Measurements from ENCODE around the gene DOK6. TPM values are rescaled to one million over a fixed set of nuclear protein-coding genes. Genes with fewer than 3 reads are reported as not detected.

Gene DOK6
- polyA plus RNA-seq, 4 donors, result 0.27 to 5.7 (median 0.63) TPM; not detected in 1

DNA sequence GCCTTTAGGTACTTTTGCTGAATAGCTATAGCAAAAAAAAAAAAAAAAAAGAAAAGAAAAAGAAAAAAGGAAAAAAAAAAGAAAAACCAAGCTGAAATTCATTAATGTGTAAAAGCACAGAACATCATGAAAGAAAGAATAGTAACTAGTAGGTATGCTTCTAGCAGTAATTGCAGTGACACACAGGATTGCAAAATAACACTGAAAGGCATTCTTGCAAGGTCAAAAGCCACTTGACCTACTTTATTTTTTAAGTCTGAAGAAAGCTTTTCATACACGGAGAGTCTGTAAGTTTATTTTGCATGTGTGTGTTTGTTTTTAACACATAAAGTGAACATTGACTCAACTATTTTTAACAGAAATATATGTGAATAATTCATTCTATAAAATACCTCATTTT lies 54.4 kb downstream of the DOK6 start:
- H3K4me1 ChIP-seq (ENCODE audit: control insufficient read depth in 3 of 3, insufficient read depth in 2 of 3, low read depth in 1 of 3, low read length in 2 of 3), result no peaks in the 10 kb centered on the region
- no peak for DNase-seq
- H3K27ac ChIP-seq (ENCODE audit: low read depth in 1 of 3, low read length in 2 of 3), result no peak overlapping the region
- no peaks in the 10 kb centered on the region for H3K27me3 ChIP-seq (ENCODE audit: control insufficient read depth in 3 of 3, insufficient read depth in 3 of 3, low read length in 3 of 3)
- FAIRE-seq, result no peak
- WGBS, 3 donors, result 57 to 86% (median 69%) methylated on average over 1 of the region's 1 CpG
- H3K4me3 ChIP-seq (ENCODE audit: low read depth in 1 of 3, low read length in 3 of 3), result no peak overlapping the region
- no peaks in the 10 kb centered on the region for H3K9me3 ChIP-seq (ENCODE audit: control insufficient read depth in 2 of 2, insufficient read depth in 1 of 2, low read depth in 1 of 2, low read length in 1 of 2)
- no peaks in the 10 kb centered on the region for H3K36me3 ChIP-seq (ENCODE audit: control insufficient read depth in 3 of 3, insufficient read depth in 2 of 3, low read depth in 1 of 3, low read length in 3 of 3)

DNA sequence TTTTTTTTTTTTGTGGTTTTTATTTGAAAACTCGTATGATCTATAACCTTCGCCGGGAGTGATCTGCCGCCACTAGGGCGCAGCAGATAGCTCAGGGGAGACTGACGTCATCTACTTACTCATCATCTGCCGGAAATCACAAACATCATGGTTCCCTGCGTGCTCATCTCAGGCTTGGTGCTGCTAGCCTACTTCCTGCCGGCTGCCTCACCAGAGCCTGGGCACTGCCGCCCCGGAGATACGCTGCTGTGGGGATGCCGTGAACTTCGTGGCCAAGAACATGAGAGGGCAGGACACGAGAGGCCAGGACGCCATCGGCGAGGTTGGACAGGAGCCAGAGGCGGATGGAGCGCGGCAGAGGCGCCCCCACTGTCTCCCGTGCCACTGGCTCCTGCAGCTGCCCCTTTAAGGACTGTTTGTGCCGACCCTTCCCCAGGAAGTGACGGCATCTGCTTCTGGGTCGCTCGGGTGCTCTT lies 68.8 kb downstream of the DOK6 start:
- no peaks in the 10 kb centered on the region for H3K36me3 ChIP-seq (ENCODE audit: control insufficient read depth in 3 of 3, insufficient read depth in 2 of 3, low read depth in 1 of 3, low read length in 3 of 3)
- H3K27ac ChIP-seq (ENCODE audit: low read depth in 1 of 3, low read length in 2 of 3), result no peak overlapping the region
- H3K4me1 ChIP-seq (ENCODE audit: control insufficient read depth in 3 of 3, insufficient read depth in 2 of 3, low read depth in 1 of 3, low read length in 2 of 3), result no peaks in the 10 kb centered on the region
- no peaks in the 10 kb centered on the region for H3K9me3 ChIP-seq (ENCODE audit: control insufficient read depth in 2 of 2, insufficient read depth in 1 of 2, low read depth in 1 of 2, low read length in 1 of 2)
- peak in 1 of 2 donors; percentile 1 for DNase-seq
- WGBS, 3 donors, result 75 to 85% (median 81%) methylated on average over 27 of the region's 27 CpGs
- FAIRE-seq, result no peak
- H3K4me3 ChIP-seq (ENCODE audit: low read depth in 1 of 3, low read length in 3 of 3), result no peak overlapping the region
- no peaks in the 10 kb centered on the region for H3K27me3 ChIP-seq (ENCODE audit: control insufficient read depth in 3 of 3, insufficient read depth in 3 of 3, low read length in 3 of 3)

DNA sequence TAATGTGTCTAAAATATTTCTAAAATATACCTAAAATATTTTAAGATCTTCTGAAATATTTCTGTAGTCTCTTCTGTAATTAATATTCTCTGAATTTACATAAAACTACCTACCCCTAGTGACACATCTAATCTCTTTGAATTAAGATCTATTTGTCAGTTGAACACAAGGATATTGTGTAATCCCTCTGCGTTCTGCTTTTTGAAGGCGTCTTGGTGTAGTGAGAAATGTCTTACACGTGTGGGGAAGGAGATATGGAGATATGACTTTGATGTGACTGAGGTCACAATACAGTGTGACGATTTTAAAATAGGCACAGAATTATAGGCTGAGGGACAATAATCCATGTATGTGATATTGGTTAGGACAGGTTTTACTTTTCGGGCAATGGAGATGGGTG lies 79.8 kb downstream of the DOK6 start:
- no peaks in the 10 kb centered on the region for H3K36me3 ChIP-seq (ENCODE audit: control insufficient read depth in 3 of 3, insufficient read depth in 2 of 3, low read depth in 1 of 3, low read length in 3 of 3)
- H3K9me3 ChIP-seq (ENCODE audit: control insufficient read depth in 2 of 2, insufficient read depth in 1 of 2, low read depth in 1 of 2, low read length in 1 of 2), result no peaks in the 10 kb centered on the region
- WGBS, 3 donors, result 65 to 83% (median 82%) methylated on average over 5 of the region's 5 CpGs
- no peak for FAIRE-seq
- no peak overlapping the region for H3K4me3 ChIP-seq (ENCODE audit: low read depth in 1 of 3, low read length in 3 of 3)
- no peak for DNase-seq
- no peaks in the 10 kb centered on the region for H3K27me3 ChIP-seq (ENCODE audit: control insufficient read depth in 3 of 3, insufficient read depth in 3 of 3, low read length in 3 of 3)
- H3K27ac ChIP-seq (ENCODE audit: low read depth in 1 of 3, low read length in 2 of 3), result no peak overlapping the region
- H3K4me1 ChIP-seq (ENCODE audit: control insufficient read depth in 3 of 3, insufficient read depth in 2 of 3, low read depth in 1 of 3, low read length in 2 of 3), result no peaks in the 10 kb centered on the region

DNA sequence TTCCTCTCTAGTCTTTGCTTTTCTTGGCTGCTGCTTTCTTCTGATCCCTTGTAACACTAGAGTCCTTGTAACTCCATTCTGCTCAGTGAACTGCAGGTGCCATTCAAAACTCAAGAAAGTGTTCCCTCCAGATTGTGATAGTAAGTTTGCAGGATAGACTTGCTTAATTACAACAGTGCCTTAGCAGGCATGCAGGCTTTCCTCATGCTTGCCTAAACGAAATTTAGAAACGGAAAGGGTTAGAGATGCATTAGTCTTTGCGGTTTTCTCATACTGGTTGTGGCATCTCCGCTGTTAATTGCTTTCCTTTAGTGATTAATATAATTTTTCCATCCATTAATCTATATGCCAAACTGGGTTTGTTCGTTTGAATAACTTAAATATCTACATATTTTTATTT lies 82.9 kb downstream of the DOK6 start:
- Histone ChIP-seq H3K36me3 (ENCODE audit: control insufficient read depth in 3 of 3, insufficient read depth in 2 of 3, low read depth in 1 of 3, low read length in 3 of 3) (no peaks in the 10 kb centered on the region), H3K4me1 (ENCODE audit: control insufficient read depth in 3 of 3, insufficient read depth in 2 of 3, low read depth in 1 of 3, low read length in 2 of 3) (no peaks in the 10 kb centered on the region), H3K4me3 (ENCODE audit: low read depth in 1 of 3, low read length in 3 of 3) (no peak overlapping the region), H3K27me3 (ENCODE audit: control insufficient read depth in 3 of 3, insufficient read depth in 3 of 3, low read length in 3 of 3) (no peaks in the 10 kb centered on the region), H3K27ac (ENCODE audit: low read depth in 1 of 3, low read length in 2 of 3) (no peak overlapping the region), H3K9me3 (ENCODE audit: control insufficient read depth in 2 of 2, insufficient read depth in 1 of 2, low read depth in 1 of 2, low read length in 1 of 2) (peaks cover 0 to 5% of the 10 kb centered on the region in 2 donors)
- WGBS, 3 donors, result 51 to 83% (median 68%) methylated on average over 5 of the region's 5 CpGs
- no peak for FAIRE-seq
- no peak for DNase-seq

DNA sequence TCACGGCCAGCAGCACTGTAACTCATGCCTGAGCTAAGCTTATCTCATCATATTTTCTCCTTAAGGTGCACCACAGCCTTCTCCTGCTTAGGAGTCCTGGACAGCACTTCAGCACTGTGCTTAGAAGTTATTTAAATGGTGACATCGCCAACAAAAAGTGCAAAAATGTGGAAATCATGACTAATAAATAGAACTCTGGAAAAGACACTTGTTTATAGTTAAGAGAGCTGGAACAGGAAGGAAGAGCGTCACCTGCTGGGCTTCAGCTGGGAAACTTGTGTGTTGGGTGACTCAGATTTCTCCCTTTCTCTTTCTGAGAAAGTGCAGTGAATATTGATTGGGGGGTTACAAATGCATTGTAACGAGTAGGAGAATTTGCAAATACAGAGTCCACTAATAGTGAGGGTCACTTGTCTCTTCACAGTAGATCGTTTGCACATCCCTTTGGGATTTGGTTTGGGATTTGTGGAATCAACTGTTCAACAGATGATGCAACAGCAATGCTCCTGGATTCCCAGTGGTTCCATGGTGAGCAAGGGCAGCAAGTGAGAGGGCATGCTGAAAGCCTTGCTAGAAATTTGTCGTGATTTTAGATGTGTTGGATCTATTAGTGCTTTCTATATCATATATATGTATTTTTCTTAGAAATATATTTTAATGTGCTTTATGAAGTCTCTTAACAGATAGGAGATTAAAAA lies 84.2 kb downstream of the DOK6 start:
- DNase-seq (no peak), FAIRE-seq (no peak)
- peaks cover 0 to 5% of the 10 kb centered on the region in 2 donors for H3K9me3 ChIP-seq (ENCODE audit: control insufficient read depth in 2 of 2, insufficient read depth in 1 of 2, low read depth in 1 of 2, low read length in 1 of 2)
- no peak overlapping the region for H3K4me3 ChIP-seq (ENCODE audit: low read depth in 1 of 3, low read length in 3 of 3)
- 36 to 63% (median 51%) methylated on average over 6 of the region's 6 CpGs for WGBS, 3 donors
- no peak overlapping the region for H3K27ac ChIP-seq (ENCODE audit: low read depth in 1 of 3, low read length in 2 of 3)
- no peaks in the 10 kb centered on the region for H3K27me3 ChIP-seq (ENCODE audit: control insufficient read depth in 3 of 3, insufficient read depth in 3 of 3, low read length in 3 of 3)
- H3K4me1 ChIP-seq (ENCODE audit: control insufficient read depth in 3 of 3, insufficient read depth in 2 of 3, low read depth in 1 of 3, low read length in 2 of 3), result no peaks in the 10 kb centered on the region
- H3K36me3 ChIP-seq (ENCODE audit: control insufficient read depth in 3 of 3, insufficient read depth in 2 of 3, low read depth in 1 of 3, low read length in 3 of 3), result no peaks in the 10 kb centered on the region

DNA sequence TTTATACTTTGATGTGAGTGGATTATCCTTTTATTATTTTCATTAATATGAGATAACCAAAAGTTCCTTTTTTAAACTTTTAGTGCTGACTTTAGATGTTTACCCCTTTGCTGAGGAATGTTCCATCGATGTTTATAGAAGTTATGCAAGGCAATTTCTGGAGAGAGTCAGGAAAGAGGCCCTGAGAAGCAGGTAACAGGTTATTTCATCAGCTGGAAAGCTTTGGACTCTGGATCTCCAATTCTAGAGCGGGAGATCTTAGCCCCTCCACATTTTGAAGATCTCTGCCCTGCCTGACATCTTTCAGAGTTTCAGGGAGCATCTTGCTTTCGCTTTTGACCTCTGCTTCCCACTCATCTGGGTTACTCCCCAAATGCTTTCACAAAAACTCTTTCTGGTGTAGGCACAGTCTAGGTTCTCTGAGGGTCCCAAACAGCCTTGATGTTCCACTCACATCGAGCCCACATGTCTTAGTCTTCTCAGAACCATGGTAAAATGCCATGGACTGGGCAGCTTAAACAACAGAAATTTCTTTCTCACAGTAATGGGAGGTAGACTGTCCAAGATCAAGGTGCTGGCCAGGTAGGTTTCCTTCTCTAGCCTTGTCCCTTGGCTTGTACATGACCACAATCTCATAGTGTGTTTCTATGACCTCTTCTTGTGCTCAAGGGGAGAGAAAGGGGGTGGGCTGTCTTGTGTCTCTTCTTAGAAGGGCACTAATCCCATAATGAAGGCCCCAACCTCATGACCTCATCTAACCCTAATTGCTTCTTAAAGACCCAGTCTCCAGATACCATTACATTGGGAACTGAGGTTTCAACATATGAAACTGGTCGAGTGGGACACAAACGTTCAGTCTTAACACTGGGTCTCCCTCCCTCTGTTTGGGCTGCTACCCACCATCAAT lies 87.1 kb downstream of the DOK6 start:
- H3K27ac ChIP-seq (ENCODE audit: low read depth in 1 of 3, low read length in 2 of 3), result no peak overlapping the region
- H3K4me3 ChIP-seq (ENCODE audit: low read depth in 1 of 3, low read length in 3 of 3), result no peak overlapping the region
- H3K4me1 ChIP-seq (ENCODE audit: control insufficient read depth in 3 of 3, insufficient read depth in 2 of 3, low read depth in 1 of 3, low read length in 2 of 3), result no peaks in the 10 kb centered on the region
- DNase-seq (no peak), FAIRE-seq (no peak)
- 59 to 84% (median 63%) methylated on average over 6 of the region's 6 CpGs for WGBS, 3 donors
- H3K9me3 ChIP-seq (ENCODE audit: control insufficient read depth in 2 of 2, insufficient read depth in 1 of 2, low read depth in 1 of 2, low read length in 1 of 2), result peaks cover 0 to 5% of the 10 kb centered on the region in 2 donors
- H3K36me3 ChIP-seq (ENCODE audit: control insufficient read depth in 3 of 3, insufficient read depth in 2 of 3, low read depth in 1 of 3, low read length in 3 of 3), result no peaks in the 10 kb centered on the region
- H3K27me3 ChIP-seq (ENCODE audit: control insufficient read depth in 3 of 3, insufficient read depth in 3 of 3, low read length in 3 of 3), result no peaks in the 10 kb centered on the region

DNA sequence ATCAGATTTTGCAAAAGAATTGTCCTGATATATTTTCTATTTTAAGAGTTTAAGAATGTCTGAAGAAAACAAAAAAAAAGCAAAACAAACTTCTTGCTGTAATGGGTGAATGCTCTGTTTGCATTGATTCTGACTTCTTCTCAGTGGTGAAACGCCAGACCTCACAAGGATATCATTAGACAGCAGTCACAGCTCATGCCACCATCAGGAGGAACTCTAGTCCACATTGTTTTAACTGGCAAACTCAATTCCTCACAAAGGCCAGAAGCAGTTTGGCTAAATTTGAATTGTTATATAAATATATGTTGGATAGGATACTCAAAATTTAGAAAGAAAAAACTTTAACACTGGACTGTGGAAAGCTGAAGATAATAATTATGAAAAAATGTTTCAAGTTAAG lies 89.4 kb downstream of the DOK6 start:
- DNase-seq, result no peak
- Histone ChIP-seq H3K4me1 (ENCODE audit: control insufficient read depth in 3 of 3, insufficient read depth in 2 of 3, low read depth in 1 of 3, low read length in 2 of 3) (no peaks in the 10 kb centered on the region), H3K27ac (ENCODE audit: low read depth in 1 of 3, low read length in 2 of 3) (no peak overlapping the region), H3K36me3 (ENCODE audit: control insufficient read depth in 3 of 3, insufficient read depth in 2 of 3, low read depth in 1 of 3, low read length in 3 of 3) (no peaks in the 10 kb centered on the region), H3K27me3 (ENCODE audit: control insufficient read depth in 3 of 3, insufficient read depth in 3 of 3, low read length in 3 of 3) (no peaks in the 10 kb centered on the region), H3K4me3 (ENCODE audit: low read depth in 1 of 3, low read length in 3 of 3) (no peak overlapping the region), H3K9me3 (ENCODE audit: control insufficient read depth in 2 of 2, insufficient read depth in 1 of 2, low read depth in 1 of 2, low read length in 1 of 2) (peaks cover 0 to 5% of the 10 kb centered on the region in 2 donors)
- WGBS, 3 donors, result 55 to 60% (median 55%) methylated on average over 1 of the region's 1 CpG
- no peak for FAIRE-seq

DNA sequence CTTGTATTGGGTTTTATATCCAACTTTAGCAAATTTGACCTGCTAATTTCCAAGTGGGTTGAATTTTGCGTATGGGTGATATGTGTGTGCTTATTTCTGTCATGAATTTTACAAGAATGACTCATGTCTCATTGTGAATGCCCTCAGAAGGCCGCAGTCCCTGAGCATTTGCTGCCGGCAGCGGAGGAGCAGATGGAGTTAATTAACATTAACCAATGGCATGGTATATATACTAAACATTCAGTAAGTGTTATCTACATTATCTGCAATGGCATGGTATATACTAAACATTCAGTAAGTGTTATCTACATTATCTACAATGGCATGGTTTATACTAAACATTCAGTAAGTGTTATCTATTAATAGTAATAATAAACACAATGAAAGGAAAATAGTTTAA lies 90.1 kb downstream of the DOK6 start:
- Histone ChIP-seq H3K4me1 (ENCODE audit: control insufficient read depth in 3 of 3, insufficient read depth in 2 of 3, low read depth in 1 of 3, low read length in 2 of 3) (no peaks in the 10 kb centered on the region), H3K27ac (ENCODE audit: low read depth in 1 of 3, low read length in 2 of 3) (no peak overlapping the region), H3K27me3 (ENCODE audit: control insufficient read depth in 3 of 3, insufficient read depth in 3 of 3, low read length in 3 of 3) (no peaks in the 10 kb centered on the region), H3K36me3 (ENCODE audit: control insufficient read depth in 3 of 3, insufficient read depth in 2 of 3, low read depth in 1 of 3, low read length in 3 of 3) (no peaks in the 10 kb centered on the region), H3K9me3 (ENCODE audit: control insufficient read depth in 2 of 2, insufficient read depth in 1 of 2, low read depth in 1 of 2, low read length in 1 of 2) (peaks cover 0 to 11% of the 10 kb centered on the region in 2 donors), H3K4me3 (ENCODE audit: low read depth in 1 of 3, low read length in 3 of 3) (no peak overlapping the region)
- WGBS, 3 donors, result 64 to 69% (median 67%) methylated on average over 4 of the region's 4 CpGs
- FAIRE-seq (no peak), DNase-seq (no peak)
